ENCODE results near the gene TRMT2A.

Gene TRMT2A

DNA sequence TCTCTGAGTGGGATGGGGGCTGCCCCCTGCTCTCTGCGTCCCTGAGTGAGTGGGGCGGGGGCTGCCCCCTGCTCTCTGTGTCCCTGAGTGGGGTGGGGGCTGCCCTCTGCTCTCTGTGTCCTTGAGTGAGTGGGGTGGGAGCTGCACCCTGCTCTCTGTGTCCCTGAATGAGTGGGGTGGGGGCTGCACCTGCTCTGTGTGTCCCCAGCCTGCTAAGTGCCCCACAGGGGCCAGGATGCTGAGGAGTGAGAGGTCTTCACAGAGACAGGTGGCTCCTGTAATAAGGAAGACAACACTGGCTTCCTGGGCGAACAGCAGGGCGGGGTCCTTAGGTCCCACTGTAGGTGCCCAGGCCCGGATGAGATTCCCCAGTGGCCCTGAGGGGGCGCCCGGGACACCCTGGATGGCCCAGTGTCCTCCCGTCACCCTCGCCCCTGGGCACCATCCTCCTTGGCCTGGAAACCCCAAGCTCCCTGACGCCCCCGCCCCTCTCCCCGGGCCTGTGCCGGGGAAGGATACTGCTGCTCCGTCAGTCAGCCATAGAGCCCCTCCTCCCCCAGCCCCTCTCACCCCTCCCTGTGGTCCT, 37.7 kb upstream of the TRMT2A start:
- TF ChIP-seq REST (IDR thresholded peaks at IDR 0.05; ENCODE audit: insufficient replicate concordance, low read depth) (no peak), SPI1 (IDR thresholded peaks at IDR 0.05; ENCODE audit: borderline replicate concordance, low read depth) (no peak), POLR2AphosphoS5 (IDR thresholded peaks at IDR 0.05; ENCODE audit: low read depth) (no peak), CTCF (IDR thresholded peaks at IDR 0.05; ENCODE audit: insufficient read depth, low read length) (no peak)
- Histone ChIP-seq H3K27ac (replicated peaks) (no peak overlapping the region), H3K4me3 (replicated peaks; ENCODE audit: insufficient read depth, low read length) (no peak overlapping the region), H3K27me3 (ENCODE audit: insufficient read depth, poor library complexity, severe bottlenecking) (peaks cover 7% of the 10 kb centered on the region)
- DNase-seq (ENCODE audit: low read depth in 1 of 2, low spot score in 1 of 2): no peak

GRCh38 chr22:20153945-20154344, 36.9 kb upstream of the TRMT2A start:
- no peak for DNase-seq (ENCODE audit: low read depth in 1 of 2, low spot score in 1 of 2)
- TF ChIP-seq SPI1 (IDR thresholded peaks at IDR 0.05; ENCODE audit: borderline replicate concordance, low read depth): no peak
- TF ChIP-seq CTCF (IDR thresholded peaks at IDR 0.05; ENCODE audit: insufficient read depth, low read length): no peak
- Histone ChIP-seq H3K27me3 (ENCODE audit: insufficient read depth, poor library complexity, severe bottlenecking) (peaks cover 7% of the 10 kb centered on the region), H3K4me3 (replicated peaks; ENCODE audit: insufficient read depth, low read length) (no peak overlapping the region), H3K27ac (replicated peaks) (no peak overlapping the region)

DNA sequence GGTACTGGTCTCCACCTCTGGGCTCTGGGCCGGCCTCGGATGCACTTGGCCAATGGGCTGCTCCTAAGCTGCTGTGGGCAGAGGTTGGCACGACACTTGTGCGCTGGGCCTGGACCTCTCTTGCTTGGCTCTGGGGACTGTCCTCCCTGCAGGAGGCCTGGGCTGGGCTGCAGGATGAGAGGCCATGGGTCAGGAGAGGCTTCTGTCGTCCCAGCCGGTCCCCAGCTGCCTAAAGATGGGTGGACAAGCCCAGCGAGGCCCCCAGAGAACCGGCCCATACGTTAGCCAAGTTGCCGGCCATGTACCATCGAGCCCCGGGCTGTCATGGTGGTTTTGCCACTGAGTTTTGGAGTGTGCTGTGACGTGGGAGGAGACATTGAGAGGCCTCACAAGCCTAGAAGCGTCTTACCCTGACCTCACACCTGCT, 35.5 kb upstream of the TRMT2A start:
- TF ChIP-seq POLR2AphosphoS5 (IDR thresholded peaks at IDR 0.05; ENCODE audit: low read depth): no peak
- TF ChIP-seq GABPA (IDR thresholded peaks at IDR 0.05; ENCODE audit: low read depth): no peak
- TF ChIP-seq REST (IDR thresholded peaks at IDR 0.05; ENCODE audit: insufficient replicate concordance, low read depth): no peak
- TF ChIP-seq CTCF (IDR thresholded peaks at IDR 0.05; ENCODE audit: insufficient read depth, low read length): no peak
- no peak for TF ChIP-seq SPI1 (IDR thresholded peaks at IDR 0.05; ENCODE audit: borderline replicate concordance, low read depth)
- H3K27me3 ChIP-seq (ENCODE audit: insufficient read depth, poor library complexity, severe bottlenecking): peaks cover 7% of the 10 kb centered on the region
- no peak overlapping the region for H3K27ac ChIP-seq (replicated peaks)
- no peak for DNase-seq (ENCODE audit: low read depth in 1 of 2, low spot score in 1 of 2)
- H3K4me3 ChIP-seq (replicated peaks; ENCODE audit: insufficient read depth, low read length): no peak overlapping the region

GRCh38 chr22:20151276-20151588, 34.2 kb upstream of the TRMT2A start:
- H3K27me3 ChIP-seq (ENCODE audit: insufficient read depth, poor library complexity, severe bottlenecking): peaks cover 7% of the 10 kb centered on the region
- H3K27ac ChIP-seq (replicated peaks): no peak overlapping the region
- TF ChIP-seq POLR2AphosphoS5 (IDR thresholded peaks at IDR 0.05; ENCODE audit: low read depth): no peak
- no peak for TF ChIP-seq CTCF (IDR thresholded peaks at IDR 0.05; ENCODE audit: insufficient read depth, low read length)
- TF ChIP-seq REST (IDR thresholded peaks at IDR 0.05; ENCODE audit: insufficient replicate concordance, low read depth): no peak
- no peak for TF ChIP-seq GABPA (IDR thresholded peaks at IDR 0.05; ENCODE audit: low read depth)
- no peak for TF ChIP-seq SPI1 (IDR thresholded peaks at IDR 0.05; ENCODE audit: borderline replicate concordance, low read depth)
- DNase-seq (ENCODE audit: low read depth in 1 of 2, low spot score in 1 of 2): no peak
- no peak overlapping the region for H3K4me3 ChIP-seq (replicated peaks; ENCODE audit: insufficient read depth, low read length)
